ENCODE data around the gene NUDT19. TPM values are rescaled to one million over a fixed set of nuclear protein-coding genes. Genes with fewer than 3 reads are reported as not detected.

NUDT19 gene
- total RNA-seq (1 to 10 TPM; 3.6 to 10.0 (median 6.3) TPM), polyA plus RNA-seq (10 to 100 TPM in 1 of 2 donors, 1 to 10 TPM in 1; 4.6 to 13.0 TPM)
- long read RNA-seq, donor 1, partial matches to known transcripts, result 0 of 7 reads
- long read RNA-seq, donor 1, other reads (novel, unspliced or antisense), result 3 of 7 reads
- long read RNA-seq, donor 2, result 0 reads
- long read RNA-seq, donor 3, partial matches to known transcripts, result 0 of 3 reads
- long read RNA-seq, donor 3, other reads (novel, unspliced or antisense), result 1 of 3 reads

- intact Hi-C loops (cut with DNase I), result no loop called here
Observed at GRCh38 chr19:32691291-32691951, at the start of gene NUDT19. Gene NUDT19 (plus strand): TSS chr19:32691821. CDS start chr19:32691961, 140 bp downstream.

DNA sequence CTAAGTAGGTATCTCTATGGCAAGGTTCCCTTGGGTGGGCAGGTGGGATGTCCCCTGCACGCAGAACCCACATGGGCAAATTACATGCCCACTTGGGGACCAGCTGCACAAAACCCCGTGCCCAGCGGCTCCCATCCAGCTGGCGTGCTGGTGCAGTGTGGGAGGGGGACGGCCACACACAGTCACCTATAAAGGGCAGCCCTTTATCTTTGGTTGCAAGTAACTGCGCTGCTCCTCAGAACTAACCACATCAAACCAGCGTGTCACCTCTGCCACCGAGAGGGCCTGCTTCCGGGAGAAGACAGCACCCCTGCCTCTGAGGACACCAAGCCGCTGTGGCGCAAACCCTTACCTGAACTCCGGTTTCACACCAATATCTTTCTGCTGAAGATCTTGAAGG, 48.9 kb upstream of the NUDT19 start:
- 85 to 93% (median 90%) methylated on average over 12 of the region's 12 CpGs for whole genome bisulfite sequencing, 3 donors
- H3K27ac ChIP-seq, result no peak overlapping the region
- H3K4me3 ChIP-seq, result no peak overlapping the region
- no peaks in the 10 kb centered on the region for H3K36me3 ChIP-seq
- H3K9me3 ChIP-seq, result no peaks in the 10 kb centered on the region
- H3K4me1 ChIP-seq (ENCODE audit: insufficient read depth), result no peaks in the 10 kb centered on the region
- TF ChIP-seq, protein P1, sequence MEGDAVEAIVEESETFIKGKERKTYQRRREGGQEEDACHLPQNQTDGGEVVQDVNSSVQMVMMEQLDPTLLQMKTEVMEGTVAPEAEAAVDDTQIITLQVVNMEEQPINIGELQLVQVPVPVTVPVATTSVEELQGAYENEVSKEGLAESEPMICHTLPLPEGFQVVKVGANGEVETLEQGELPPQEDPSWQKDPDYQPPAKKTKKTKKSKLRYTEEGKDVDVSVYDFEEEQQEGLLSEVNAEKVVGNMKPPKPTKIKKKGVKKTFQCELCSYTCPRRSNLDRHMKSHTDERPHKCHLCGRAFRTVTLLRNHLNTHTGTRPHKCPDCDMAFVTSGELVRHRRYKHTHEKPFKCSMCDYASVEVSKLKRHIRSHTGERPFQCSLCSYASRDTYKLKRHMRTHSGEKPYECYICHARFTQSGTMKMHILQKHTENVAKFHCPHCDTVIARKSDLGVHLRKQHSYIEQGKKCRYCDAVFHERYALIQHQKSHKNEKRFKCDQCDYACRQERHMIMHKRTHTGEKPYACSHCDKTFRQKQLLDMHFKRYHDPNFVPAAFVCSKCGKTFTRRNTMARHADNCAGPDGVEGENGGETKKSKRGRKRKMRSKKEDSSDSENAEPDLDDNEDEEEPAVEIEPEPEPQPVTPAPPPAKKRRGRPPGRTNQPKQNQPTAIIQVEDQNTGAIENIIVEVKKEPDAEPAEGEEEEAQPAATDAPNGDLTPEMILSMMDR (IDR thresholded peaks at IDR 0.05), result no peak
- TF ChIP-seq EP300 (IDR thresholded peaks at IDR 0.05) (no peak), POLR2A (IDR thresholded peaks at IDR 0.05) (no peak)
- intact Hi-C loops (cut with DNase I), result no loop called here
- H3K27me3 ChIP-seq, result no peaks in the 10 kb centered on the region
- no peak for DNase-seq

More at GRCh38 chr19:32691291-32691951, at the start of gene NUDT19:
- no peaks in the 10 kb centered on the region for H3K36me3 ChIP-seq
- peak within 1 kb of the TSS in 1 of 2 donors; percentile 18 for H3K27ac ChIP-seq
- TF ChIP-seq POLR2A (IDR thresholded peaks at IDR 0.05) (peak; percentile 29), EP300 (IDR thresholded peaks at IDR 0.05) (no peak)
- TF ChIP-seq, protein P1 (IDR thresholded peaks at IDR 0.05), result no peak
- peak; percentile 56 to 78 (median 72) for DNase-seq
- no peaks in the 10 kb centered on the region for H3K27me3 ChIP-seq
- H3K4me3 ChIP-seq, result peak within 1 kb of the TSS; percentile 73
- H3K4me1 ChIP-seq (ENCODE audit: insufficient read depth), result peaks cover 20% of the 10 kb centered on the region
- no peaks in the 10 kb centered on the region for H3K9me3 ChIP-seq
- WGBS, 3 donors, result 4 to 6% (median 4%) methylated on average over 26 to 32 of the region's 32 CpGs

DNA sequence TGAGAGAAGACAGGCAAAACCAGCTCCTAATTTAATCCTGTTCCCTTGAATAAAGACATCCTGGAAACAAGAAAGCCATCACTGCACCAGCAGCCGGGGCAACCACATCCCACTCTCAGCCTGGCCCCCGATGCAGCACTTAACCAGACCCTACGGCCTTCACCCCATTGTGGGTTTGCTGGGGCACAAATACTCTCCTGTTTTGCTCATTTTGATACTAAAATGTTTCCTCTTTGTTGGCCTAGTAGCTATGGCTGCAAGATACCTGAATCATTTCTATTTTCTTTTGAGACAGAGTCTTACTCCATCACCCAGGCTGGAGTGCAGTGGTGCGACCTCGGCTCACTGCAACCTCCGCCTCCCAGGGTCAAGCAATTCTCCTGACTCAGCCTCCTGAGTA, 45.1 kb upstream of the NUDT19 start:
- Histone ChIP-seq H3K4me3 (no peak overlapping the region), H3K9me3 (no peaks in the 10 kb centered on the region), H3K4me1 (ENCODE audit: insufficient read depth) (no peaks in the 10 kb centered on the region), H3K27ac (no peak overlapping the region), H3K36me3 (no peaks in the 10 kb centered on the region), H3K27me3 (no peaks in the 10 kb centered on the region)
- no peak for DNase-seq
- WGBS, 3 donors, result 91 to 94% (median 91%) methylated on average over 6 of the region's 6 CpGs
- TF ChIP-seq EP300 (IDR thresholded peaks at IDR 0.05) (no peak), POLR2A (IDR thresholded peaks at IDR 0.05) (no peak)
- TF ChIP-seq, protein P1 (IDR thresholded peaks at IDR 0.05), result no peak
- intact Hi-C loops (cut with DNase I), result no loop called here

GRCh38 chr19:32647361-32647760, 44.3 kb upstream of the NUDT19 start:
- TF ChIP-seq EP300 (IDR thresholded peaks at IDR 0.05) (no peak), POLR2A (IDR thresholded peaks at IDR 0.05) (no peak)
- TF ChIP-seq, protein P1 (IDR thresholded peaks at IDR 0.05), result no peak
- Histone ChIP-seq H3K27ac (no peak overlapping the region), H3K4me1 (ENCODE audit: insufficient read depth) (no peaks in the 10 kb centered on the region), H3K4me3 (no peak overlapping the region), H3K36me3 (no peaks in the 10 kb centered on the region), H3K27me3 (no peaks in the 10 kb centered on the region), H3K9me3 (no peaks in the 10 kb centered on the region)
- intact Hi-C loops (cut with DNase I), result no loop called here
- WGBS, 3 donors, result 87 to 92% (median 88%) methylated on average over 8 of the region's 8 CpGs
- no peak for DNase-seq

Measured in ovary (tissue), 10 donors.